Astrocyte of the spinal cord (primary cell): Measurements from ENCODE around the gene KDM5C.

Experiments
- DNase-seq: peaks from one replicate; pipeline ENCODE4 v3.0.0; 2011; ENCODE audit warnings: low read depth, low spot score
- H3K4me3 ChIP-seq: 2 replicates; pipeline ENCODE4 v1.5.1; 2011; ENCODE audit warnings: low read depth, mild to moderate bottlenecking, low read length, moderate library complexity
- CTCF ChIP-seq: IDR thresholded peaks from 2 replicates; pipeline ENCODE4 v1.5.1; 2012; ENCODE audit warnings: low read depth, mild to moderate bottlenecking, low read length, inconsistent platforms
- in situ Hi-C: cut with HindIII; loops from 2 replicates; pipeline ENCODE4 v1.10.0; 2017; ENCODE audit warnings: low sequenced_read_pairs

KDM5C gene

DNA sequence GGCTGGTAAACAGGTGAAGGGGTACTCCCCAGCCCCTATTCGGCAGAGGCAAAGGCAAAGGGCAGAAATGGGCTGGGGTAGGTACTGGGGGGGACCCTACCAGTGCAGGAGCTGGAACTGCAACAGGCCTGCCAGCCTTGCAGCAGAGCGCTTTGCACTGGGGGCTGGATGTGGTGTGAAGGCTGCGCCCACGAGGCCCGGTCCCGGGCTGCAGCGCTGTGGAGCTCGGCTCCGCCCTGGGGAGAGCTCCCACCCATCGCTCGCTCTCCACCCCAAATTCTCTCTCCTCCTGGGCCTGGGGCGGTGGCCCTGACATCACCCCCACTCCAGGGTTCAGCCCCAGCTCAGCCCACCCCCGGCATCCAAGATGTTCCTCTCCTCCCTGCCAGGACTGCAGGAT lies 32.2 kb upstream of the KDM5C start:
- no peak overlapping the region for H3K4me3 ChIP-seq
- TF ChIP-seq CTCF, result no peak
- DNase-seq, result no peak
- in situ Hi-C loops, result no loop called here

GRCh38 chrX:53256446-53257041 lies 31.5 kb upstream of the KDM5C start:
- no peak for DNase-seq
- no peak overlapping the region for H3K4me3 ChIP-seq
- no peak for TF ChIP-seq CTCF
- in situ Hi-C loops, result no loop called here

DNA sequence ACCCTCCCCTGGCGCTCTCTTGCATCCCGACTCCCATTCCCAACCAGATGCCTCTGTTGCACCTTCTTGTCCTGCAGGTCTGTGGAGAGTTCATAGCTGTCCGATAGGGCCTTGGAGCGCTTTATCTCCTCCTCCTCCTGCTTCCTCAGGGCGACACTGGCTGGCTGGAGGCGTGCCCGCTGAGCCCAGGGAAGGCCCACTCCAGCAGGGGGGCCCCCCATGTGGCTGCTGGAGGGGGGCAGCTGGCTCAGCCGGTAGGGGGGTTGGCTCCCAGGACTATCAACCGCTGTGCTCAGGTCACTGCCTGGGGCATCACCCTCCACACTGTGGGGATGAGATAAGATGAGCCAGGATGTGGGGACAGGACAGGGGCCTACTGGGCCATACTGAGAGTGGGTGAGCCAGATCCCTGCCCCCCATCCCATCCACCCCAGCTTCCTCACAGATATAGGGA lies 30.8 kb upstream of the KDM5C start:
- no peak for DNase-seq
- H3K4me3 ChIP-seq, result no peak overlapping the region
- in situ Hi-C loops, result no loop called here
- no peak for TF ChIP-seq CTCF

DNA sequence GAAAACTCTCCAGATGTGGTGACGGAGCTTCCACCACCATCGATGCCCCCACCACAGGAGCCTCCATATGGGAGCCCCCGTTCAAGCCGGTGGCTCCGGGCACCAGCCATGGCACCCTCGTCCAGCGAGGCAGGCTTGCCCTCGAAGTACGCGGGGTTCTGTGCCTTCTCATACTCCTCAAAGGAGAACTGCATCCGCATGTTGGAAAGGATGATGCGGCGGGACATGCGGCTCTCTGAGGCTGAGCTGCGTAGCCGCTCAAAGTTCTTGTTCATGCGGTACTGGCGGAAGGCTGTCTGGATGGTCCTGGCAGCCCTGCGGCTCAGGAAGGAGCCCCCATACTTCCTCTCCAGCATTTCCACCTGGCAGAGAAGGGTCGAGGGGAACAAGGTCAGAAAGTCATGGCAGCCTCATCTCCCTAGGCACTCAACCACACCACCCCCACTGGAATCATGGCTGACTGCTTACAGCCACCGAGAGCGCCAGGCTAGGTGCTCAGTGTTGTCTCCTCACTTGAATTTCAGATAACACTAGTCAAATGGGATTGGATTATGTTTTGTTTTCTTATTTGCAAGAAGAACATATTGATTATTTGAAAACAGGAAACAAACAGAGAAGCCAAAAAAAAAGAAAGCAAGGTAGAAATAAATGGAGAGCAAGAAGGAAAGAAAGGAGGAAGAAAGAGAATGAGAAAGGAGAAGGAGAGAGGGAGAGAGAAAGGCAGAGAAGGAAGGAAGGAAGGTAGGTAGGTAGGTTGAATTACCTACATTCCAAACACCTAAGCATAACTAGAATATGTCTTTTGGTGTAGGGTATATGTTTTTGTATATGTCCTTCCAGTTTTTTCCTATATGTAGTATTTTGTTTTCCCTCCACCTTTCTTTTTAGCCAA lies 29.8 kb upstream of the KDM5C start:
- TF ChIP-seq CTCF, result no peak
- no peak overlapping the region for H3K4me3 ChIP-seq
- no peak for DNase-seq
- in situ Hi-C loops, result no loop called here

GRCh38 chrX:53253293-53254020 lies 28.4 kb upstream of the KDM5C start:
- H3K4me3 ChIP-seq, result no peak overlapping the region
- DNase-seq, result no peak
- TF ChIP-seq CTCF, result no peak
- in situ Hi-C loops, result no loop called here

- no peak for DNase-seq
- in situ Hi-C loops, result no loop called here
- H3K4me3 ChIP-seq, result no peak overlapping the region
- no peak for TF ChIP-seq CTCF
These were observed 26.3 kb upstream of the KDM5C start for GRCh38 chrX:53251307-53251706.
